ENCODE results near the gene PHACTR1.
"Not testable (repeated sequence)": the region's sequence is repeated elsewhere in the genome, so short reads cannot be mapped to it uniquely, and the experiment has no call there.

Gene PHACTR1

GRCh38 chr6:13147782-13148181 lies 431.2 kb downstream of the PHACTR1 start:
- no peak for TF ChIP-seq CTCF (IDR thresholded peaks at IDR 0.05)

GRCh38 chr6:13152764-13153163 lies 436.2 kb downstream of the PHACTR1 start:
- no peak overlapping the region for H3K4me3 ChIP-seq (ENCODE audit: low read depth in 1 of 2, low read length in 1 of 2)
- no peaks in the 10 kb centered on the region for H3K27me3 ChIP-seq
- H3K36me3 ChIP-seq = no peaks in the 10 kb centered on the region
- H3K27ac ChIP-seq = no peak overlapping the region
- no peaks in the 10 kb centered on the region for H3K4me1 ChIP-seq (ENCODE audit: control insufficient read depth in 1 of 2, insufficient read depth in 1 of 2, low read depth in 1 of 2, low read length in 1 of 2)
- no peaks in the 10 kb centered on the region for H3K9me3 ChIP-seq
- TF ChIP-seq CTCF (IDR thresholded peaks at IDR 0.05) = no peak

More at GRCh38 chr6:13147782-13148181, 431.2 kb downstream of the PHACTR1 start:
- H3K9me3 ChIP-seq = no peaks in the 10 kb centered on the region
- no peak overlapping the region for H3K4me3 ChIP-seq (ENCODE audit: low read depth in 1 of 2, low read length in 1 of 2)
- H3K27me3 ChIP-seq = no peaks in the 10 kb centered on the region
- H3K4me1 ChIP-seq (ENCODE audit: control insufficient read depth in 1 of 2, insufficient read depth in 1 of 2, low read depth in 1 of 2, low read length in 1 of 2) = no peaks in the 10 kb centered on the region
- no peak overlapping the region for H3K27ac ChIP-seq
- H3K36me3 ChIP-seq = no peaks in the 10 kb centered on the region

- Histone ChIP-seq H3K36me3 (no peaks in the 10 kb centered on the region), H3K27ac (no peak overlapping the region), H3K9me3 (no peaks in the 10 kb centered on the region), H3K27me3 (no peaks in the 10 kb centered on the region), H3K4me3 (ENCODE audit: low read depth in 1 of 2, low read length in 1 of 2) (no peak overlapping the region), H3K4me1 (ENCODE audit: control insufficient read depth in 1 of 2, insufficient read depth in 1 of 2, low read depth in 1 of 2, low read length in 1 of 2) (peaks cover 0 to 9% of the 10 kb centered on the region in 2 experiments)
- TF ChIP-seq CTCF (IDR thresholded peaks at IDR 0.05) = no peak
These were observed 439.8 kb downstream of the PHACTR1 start for GRCh38 chr6:13156381-13156780.

GRCh38 chr6:13157293-13157692 lies 440.7 kb downstream of the PHACTR1 start:
- no peaks in the 10 kb centered on the region for H3K36me3 ChIP-seq
- no peak overlapping the region for H3K4me3 ChIP-seq (ENCODE audit: low read depth in 1 of 2, low read length in 1 of 2)
- H3K27ac ChIP-seq = no peak overlapping the region
- peaks cover 0 to 9% of the 10 kb centered on the region in 2 experiments for H3K4me1 ChIP-seq (ENCODE audit: control insufficient read depth in 1 of 2, insufficient read depth in 1 of 2, low read depth in 1 of 2, low read length in 1 of 2)
- no peaks in the 10 kb centered on the region for H3K27me3 ChIP-seq
- no peak for TF ChIP-seq CTCF (IDR thresholded peaks at IDR 0.05)
- no peaks in the 10 kb centered on the region for H3K9me3 ChIP-seq

GRCh38 chr6:13159300-13159699 lies 442.7 kb downstream of the PHACTR1 start:
- no peak overlapping the region for H3K27ac ChIP-seq
- H3K36me3 ChIP-seq = no peaks in the 10 kb centered on the region
- H3K27me3 ChIP-seq = no peaks in the 10 kb centered on the region
- peaks cover 0 to 9% of the 10 kb centered on the region in 2 experiments for H3K4me1 ChIP-seq (ENCODE audit: control insufficient read depth in 1 of 2, insufficient read depth in 1 of 2, low read depth in 1 of 2, low read length in 1 of 2)
- TF ChIP-seq CTCF (IDR thresholded peaks at IDR 0.05) = no peak
- H3K4me3 ChIP-seq (ENCODE audit: low read depth in 1 of 2, low read length in 1 of 2) = no peak overlapping the region
- no peaks in the 10 kb centered on the region for H3K9me3 ChIP-seq

GRCh38 chr6:13159822-13160221 lies 443.3 kb downstream of the PHACTR1 start:
- not testable (repeated sequence) for H3K27me3 ChIP-seq; H3K4me3 ChIP-seq (ENCODE audit: low read depth in 1 of 2, low read length in 1 of 2); H3K9me3 ChIP-seq; H3K36me3 ChIP-seq; H3K4me1 ChIP-seq (ENCODE audit: control insufficient read depth in 1 of 2, insufficient read depth in 1 of 2, low read depth in 1 of 2, low read length in 1 of 2); H3K27ac ChIP-seq
